ENCODE results near the gene B3GALNT2. TPM values are rescaled to one million over a fixed set of nuclear protein-coding genes. Genes with fewer than 3 reads are reported as not detected.
A peak's percentile ranks its signal among the peaks of the same experiment; 100 is the strongest.

Gene B3GALNT2
- total and polyA plus RNA-seq, 2 donors (not counting 1 experiment from before 2014, with no cell fraction given) = 5.6 to 12.2 TPM

DNA sequence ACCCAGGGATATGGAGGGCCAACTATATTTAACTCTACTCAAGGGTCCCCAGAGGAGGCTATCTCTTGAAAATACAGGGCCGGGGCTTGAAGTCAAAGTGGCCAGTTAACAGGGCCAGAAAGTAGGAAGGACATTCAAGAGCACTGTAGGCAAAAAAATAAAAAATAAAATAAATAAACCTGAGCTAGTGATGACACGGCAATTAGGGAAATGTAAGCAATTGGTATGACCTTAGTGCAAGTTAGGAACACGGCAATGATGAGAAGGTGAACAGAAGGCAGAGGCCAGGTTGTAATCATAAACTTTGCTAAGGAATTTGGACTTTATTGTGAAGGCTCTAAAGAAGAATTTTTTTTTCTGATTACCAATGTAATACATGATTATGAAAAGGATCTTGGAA, 3.4 kb upstream of the B3GALNT2 start:
- WGBS (ENCODE audit: insufficient coverage) = 95% methylated on average over 2 of the region's 3 CpGs
- ATAC-seq (ENCODE audit: low read depth) (no peak), DNase-seq (no peak)
- H3K27me3 ChIP-seq (replicated peaks in 1 of 4; ENCODE audit: control extremely low read depth in 1 of 4, control insufficient read depth in 3 of 4, insufficient read depth in 4 of 4, low read length in 3 of 4) = no peaks in the 10 kb centered on the region
- H3K27ac ChIP-seq (ENCODE audit: low read length in 2 of 2) = no peak overlapping the region
- H3K9ac ChIP-seq (ENCODE audit: low read length) = no peak overlapping the region
- Mint-ChIP-seq H3K4me3 (no peak overlapping the region), H3K27me3 (peaks cover 15% of the 10 kb centered on the region), H3K27ac (no peak overlapping the region), H3K9me3 (ENCODE audit: insufficient read depth) (no peaks in the 10 kb centered on the region), H3K4me1 (peaks cover 16% of the 10 kb centered on the region)
- no peak overlapping the region for H3K4me3 ChIP-seq (ENCODE audit: control extremely low read depth in 1 of 5, extremely low read depth in 1 of 5, insufficient read depth in 1 of 5, low read depth in 2 of 5, low read length in 4 of 5)
- ChIA-PET POLR2A (no interaction called here), CTCF (no interaction called here)
- intact Hi-C loops (cut with micrococcal nuclease) = loop anchor here (10.0 kb wide), 3 partner anchors 143 to 1097 kb away; partner anchors contain the start of genes HEATR1, TBCE and TOMM20
- no peaks in the 10 kb centered on the region for H4K20me1 ChIP-seq (ENCODE audit: control insufficient read depth, insufficient read depth, low read length, poor library complexity, severe bottlenecking)
- peaks cover 7 to 9% of the 10 kb centered on the region in 2 donors for H3K4me1 ChIP-seq (ENCODE audit: control insufficient read depth in 2 of 2, insufficient read depth in 2 of 2, low read length in 2 of 2)
- TF ChIP-seq, protein P1, sequence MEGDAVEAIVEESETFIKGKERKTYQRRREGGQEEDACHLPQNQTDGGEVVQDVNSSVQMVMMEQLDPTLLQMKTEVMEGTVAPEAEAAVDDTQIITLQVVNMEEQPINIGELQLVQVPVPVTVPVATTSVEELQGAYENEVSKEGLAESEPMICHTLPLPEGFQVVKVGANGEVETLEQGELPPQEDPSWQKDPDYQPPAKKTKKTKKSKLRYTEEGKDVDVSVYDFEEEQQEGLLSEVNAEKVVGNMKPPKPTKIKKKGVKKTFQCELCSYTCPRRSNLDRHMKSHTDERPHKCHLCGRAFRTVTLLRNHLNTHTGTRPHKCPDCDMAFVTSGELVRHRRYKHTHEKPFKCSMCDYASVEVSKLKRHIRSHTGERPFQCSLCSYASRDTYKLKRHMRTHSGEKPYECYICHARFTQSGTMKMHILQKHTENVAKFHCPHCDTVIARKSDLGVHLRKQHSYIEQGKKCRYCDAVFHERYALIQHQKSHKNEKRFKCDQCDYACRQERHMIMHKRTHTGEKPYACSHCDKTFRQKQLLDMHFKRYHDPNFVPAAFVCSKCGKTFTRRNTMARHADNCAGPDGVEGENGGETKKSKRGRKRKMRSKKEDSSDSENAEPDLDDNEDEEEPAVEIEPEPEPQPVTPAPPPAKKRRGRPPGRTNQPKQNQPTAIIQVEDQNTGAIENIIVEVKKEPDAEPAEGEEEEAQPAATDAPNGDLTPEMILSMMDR (IDR thresholded peaks at IDR 0.05) = no peak
- TF ChIP-seq EZH2 (IDR thresholded peaks at IDR 0.05; ENCODE audit: borderline replicate concordance, insufficient read depth, low read depth, low read length, poor library complexity, severe bottlenecking) = no peak
- H2AFZ ChIP-seq (ENCODE audit: insufficient read depth, low read depth, low read length, poor library complexity, severe bottlenecking) = no peak overlapping the region
- no peaks in the 10 kb centered on the region for H3K9me3 ChIP-seq (ENCODE audit: control extremely low read depth in 1 of 3, control insufficient read depth in 2 of 3, insufficient read depth in 1 of 3, low read length in 2 of 3)
- H3K79me2 ChIP-seq (ENCODE audit: control insufficient read depth, insufficient read depth, low read length) = peaks cover 3% of the 10 kb centered on the region
- H3K4me2 ChIP-seq (replicated peaks; ENCODE audit: low read depth, low read length, poor library complexity, severe bottlenecking) = no peak overlapping the region
- H3K36me3 ChIP-seq (replicated peaks in 1 of 2; ENCODE audit: control extremely low read depth in 1 of 2, control insufficient read depth in 1 of 2, extremely low read depth in 1 of 2, insufficient read depth in 2 of 2, low read length in 1 of 2) = no peaks in the 10 kb centered on the region

DNA sequence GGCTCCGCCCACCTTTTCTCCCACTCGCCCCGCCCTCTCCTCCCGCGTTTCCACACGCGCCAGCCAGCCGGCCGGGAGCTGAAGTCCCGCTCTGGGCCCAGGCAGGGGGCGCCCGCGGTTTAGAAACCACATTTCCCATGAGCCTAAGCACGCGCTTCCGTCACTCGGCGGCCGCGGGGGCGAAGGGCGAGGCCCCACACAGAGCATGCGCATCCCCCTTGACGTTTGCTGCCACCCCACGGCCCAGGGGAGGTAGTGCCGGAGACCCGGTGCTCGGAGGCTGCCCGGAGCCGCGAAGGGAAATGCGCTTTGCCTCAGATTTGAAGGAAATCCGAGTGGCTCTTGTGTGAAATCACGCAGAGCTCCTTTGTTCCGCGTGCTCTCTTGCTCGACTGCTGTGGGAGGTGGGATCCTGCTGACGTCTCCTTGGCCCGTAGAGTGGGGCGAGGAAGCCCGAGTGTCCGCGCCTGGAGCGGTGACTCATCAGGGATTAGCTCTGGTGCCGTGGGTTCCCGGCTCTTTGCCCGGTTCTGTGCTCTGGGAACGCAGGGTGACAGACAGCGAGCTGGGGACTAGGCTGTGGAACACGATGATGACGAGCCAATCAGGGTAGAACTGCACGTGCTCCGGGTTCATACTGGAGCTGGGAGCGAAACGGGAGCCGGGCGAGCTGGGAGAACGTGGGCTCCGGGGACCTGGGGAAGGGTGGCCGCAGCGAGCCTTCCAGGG, 406 bp upstream of the B3GALNT2 start:
- Histone ChIP-seq H2AFZ (ENCODE audit: insufficient read depth, low read depth, low read length, poor library complexity, severe bottlenecking) (peak overlapping the region; percentile 99), H3K36me3 (replicated peaks in 1 of 2; ENCODE audit: control extremely low read depth in 1 of 2, control insufficient read depth in 1 of 2, extremely low read depth in 1 of 2, insufficient read depth in 2 of 2, low read length in 1 of 2) (no peaks in the 10 kb centered on the region), H3K4me1 (ENCODE audit: control insufficient read depth in 2 of 2, insufficient read depth in 2 of 2, low read length in 2 of 2) (peaks cover 7 to 12% of the 10 kb centered on the region in 2 donors), H3K27me3 (replicated peaks in 1 of 4; ENCODE audit: control extremely low read depth in 1 of 4, control insufficient read depth in 3 of 4, insufficient read depth in 4 of 4, low read length in 3 of 4) (no peaks in the 10 kb centered on the region), H3K79me2 (ENCODE audit: control insufficient read depth, insufficient read depth, low read length) (peaks cover 20% of the 10 kb centered on the region), H4K20me1 (ENCODE audit: control insufficient read depth, insufficient read depth, low read length, poor library complexity, severe bottlenecking) (no peaks in the 10 kb centered on the region), H3K9ac (ENCODE audit: low read length) (peak overlapping the region; percentile 90), H3K4me3 (ENCODE audit: control extremely low read depth in 1 of 5, extremely low read depth in 1 of 5, insufficient read depth in 1 of 5, low read depth in 2 of 5, low read length in 4 of 5) (peak overlapping the region; percentile 41 to 97 (median 93)), H3K27ac (ENCODE audit: low read length in 2 of 2) (peak overlapping the region; percentile 85 to 92), H3K4me2 (replicated peaks; ENCODE audit: low read depth, low read length, poor library complexity, severe bottlenecking) (peak overlapping the region; percentile 90), H3K9me3 (ENCODE audit: control extremely low read depth in 1 of 3, control insufficient read depth in 2 of 3, insufficient read depth in 1 of 3, low read length in 2 of 3) (no peaks in the 10 kb centered on the region)
- intact Hi-C loops (cut with micrococcal nuclease) = loop anchor here (1.0 to 10.0 kb wide), 11 partner anchors 9 to 1131 kb away; partner anchors contain the start of genes ARID4B, COA6, GGPS1 and HEATR1
- under 1% methylated on average over 61 of the region's 61 CpGs for WGBS (ENCODE audit: insufficient coverage)
- Mint-ChIP-seq H3K27ac (peak overlapping the region; percentile 90), H3K9me3 (ENCODE audit: insufficient read depth) (no peaks in the 10 kb centered on the region), H3K4me3 (peak overlapping the region; percentile 99), H3K4me1 (peaks cover 24% of the 10 kb centered on the region), H3K27me3 (peaks cover 3% of the 10 kb centered on the region)
- DNase-seq (peak; percentile 99), ATAC-seq (ENCODE audit: low read depth) (peak; percentile 83)
- TF ChIP-seq, protein P1 (IDR thresholded peaks at IDR 0.05) = peak; percentile 90
- TF ChIP-seq EZH2 (IDR thresholded peaks at IDR 0.05; ENCODE audit: borderline replicate concordance, insufficient read depth, low read depth, low read length, poor library complexity, severe bottlenecking) = no peak
- ChIA-PET CTCF (interaction anchor here (0.5 to 3.2 kb wide), 20 partner anchors 9 to 1131 kb away, joined by 3 to 20 read pairs (median 3); no protein-coding TSS in a partner anchor), POLR2A (interaction anchor here (0.5 to 1.1 kb wide), 8 partner anchors 278 to 1096 kb away, joined by 3 to 6 read pairs (median 3); partner anchors contain the start of gene RBM34)
